Immature natural killer cell (primary cell): ENCODE measurements around the gene BLCAP. TPM values are rescaled to one million over a fixed set of nuclear protein-coding genes. Genes with fewer than 3 reads are reported as not detected.
A peak's percentile ranks its signal among the peaks of the same experiment; 100 is the strongest.
"Not testable (repeated sequence)": the region's sequence is repeated elsewhere in the genome, so short reads cannot be mapped to it uniquely, and the experiment has no call there.

ENCODE experiments used
- DNase-seq, 3 donors: peaks; one replicate each; pipeline ENCODE4 v3.0.0; 2022; ENCODE audit warnings: mixed read lengths in 1 of 3
- H3K27ac Mint-ChIP-seq, 6 donors: one replicate each; pipeline ENCODE4 v1.8.0; 2020; ENCODE audit warnings: mixed read lengths in 6 of 6, mild to moderate bottlenecking in 5 of 6, inconsistent platforms in 4 of 6, moderate library complexity in 3 of 6
- H3K27me3 Mint-ChIP-seq, 3 donors: one replicate each; pipeline ENCODE4 v1.8.0; 2020 to 2021; ENCODE audit warnings: low read depth in 3 of 3, mild to moderate bottlenecking in 3 of 3, mixed read lengths in 3 of 3, moderate library complexity in 3 of 3, inconsistent platforms in 1 of 3
- H3K36me3 Mint-ChIP-seq, 3 donors: one replicate each; pipeline ENCODE4 v1.8.0; 2020; ENCODE audit warnings: mixed read lengths in 3 of 3, inconsistent platforms in 2 of 3, mild to moderate bottlenecking in 2 of 3
- H3K4me1 Mint-ChIP-seq, 2 donors: one replicate each; pipeline ENCODE4 v1.8.0; 2020; ENCODE audit warnings: inconsistent platforms in 2 of 2, mild to moderate bottlenecking in 2 of 2, mixed read lengths in 2 of 2, moderate library complexity in 1 of 2
- H3K4me3 Mint-ChIP-seq, 5 donors: one replicate each; pipeline ENCODE4 v1.8.0; 2020; ENCODE audit warnings: mild to moderate bottlenecking in 5 of 5, mixed read lengths in 5 of 5, inconsistent platforms in 3 of 5, moderate library complexity in 3 of 5
- H3K9me3 Mint-ChIP-seq, 6 donors: one replicate each; pipeline ENCODE4 v1.8.0; 2020; ENCODE audit warnings: mild to moderate bottlenecking in 6 of 6, mixed read lengths in 6 of 6, inconsistent platforms in 4 of 6, moderate library complexity in 3 of 6
- polyA plus RNA-seq, 3 donors: library from polyadenylated mRNA; unstranded; fragments of 300-500 nt; fragmentation: Illumina TruSeq; gene quantifications; one replicate each; pipeline ENCODE4 v1.2.3, GENCODE V29; 2021

The BLCAP gene
- polyA plus RNA-seq, 3 donors from 2014 or later, result 56.1 to 64.9 (median 63.5) TPM

GRCh38 chr20:37545516-37545915 lies 17.8 kb upstream of the BLCAP start:
- peaks cover 2 to 7% (median 4%) of the 10 kb centered on the region in 3 donors for H3K27me3 Mint-ChIP-seq
- H3K27ac Mint-ChIP-seq, result no peak overlapping the region
- no peaks in the 10 kb centered on the region for H3K36me3 Mint-ChIP-seq
- H3K4me3 Mint-ChIP-seq, result no peak overlapping the region
- no peaks in the 10 kb centered on the region for H3K9me3 Mint-ChIP-seq
- no peak for DNase-seq
- no peaks in the 10 kb centered on the region for H3K4me1 Mint-ChIP-seq

DNA sequence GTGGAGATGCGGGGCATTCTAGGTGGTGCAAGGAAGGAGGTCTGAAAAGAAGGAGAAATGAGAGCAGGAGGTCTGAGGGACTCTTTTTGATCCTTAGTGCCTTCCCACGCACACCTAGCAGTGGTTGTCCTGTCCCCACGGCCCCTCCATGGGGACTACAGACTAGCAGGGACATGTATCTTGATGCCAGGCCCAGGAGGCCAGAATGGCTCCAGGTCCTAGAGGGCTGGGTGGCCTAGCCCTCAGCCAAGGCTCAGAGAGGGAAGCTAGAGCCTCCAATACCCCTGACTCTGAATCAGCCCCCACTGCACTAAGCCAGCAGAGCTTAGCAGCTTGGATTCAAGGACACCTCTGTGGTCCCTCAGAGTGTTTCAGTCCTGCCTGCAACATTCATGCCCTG lies 16.7 kb upstream of the BLCAP start:
- H3K4me1 Mint-ChIP-seq, result no peaks in the 10 kb centered on the region
- H3K27ac Mint-ChIP-seq, result no peak overlapping the region
- H3K9me3 Mint-ChIP-seq, result no peaks in the 10 kb centered on the region
- no peak for DNase-seq
- H3K4me3 Mint-ChIP-seq, result no peak overlapping the region
- H3K27me3 Mint-ChIP-seq, result peaks cover 2 to 7% (median 4%) of the 10 kb centered on the region in 3 donors
- H3K36me3 Mint-ChIP-seq, result no peaks in the 10 kb centered on the region

- Mint-ChIP-seq H3K4me3 (no peak overlapping the region), H3K4me1 (no peaks in the 10 kb centered on the region), H3K36me3 (no peaks in the 10 kb centered on the region), H3K27me3 (peaks cover 2 to 7% (median 4%) of the 10 kb centered on the region in 3 donors), H3K27ac (no peak overlapping the region), H3K9me3 (no peaks in the 10 kb centered on the region)
- no peak for DNase-seq
Observed at GRCh38 chr20:37543828-37544227, 16.2 kb upstream of the BLCAP start.

GRCh38 chr20:37542281-37542680 lies 14.6 kb upstream of the BLCAP start:
- Mint-ChIP-seq H3K27ac (no peak overlapping the region), H3K4me3 (no peak overlapping the region), H3K9me3 (no peaks in the 10 kb centered on the region), H3K4me1 (no peaks in the 10 kb centered on the region), H3K36me3 (no peaks in the 10 kb centered on the region), H3K27me3 (peaks cover 2 to 9% (median 4%) of the 10 kb centered on the region in 3 donors)
- DNase-seq, result no peak

DNA sequence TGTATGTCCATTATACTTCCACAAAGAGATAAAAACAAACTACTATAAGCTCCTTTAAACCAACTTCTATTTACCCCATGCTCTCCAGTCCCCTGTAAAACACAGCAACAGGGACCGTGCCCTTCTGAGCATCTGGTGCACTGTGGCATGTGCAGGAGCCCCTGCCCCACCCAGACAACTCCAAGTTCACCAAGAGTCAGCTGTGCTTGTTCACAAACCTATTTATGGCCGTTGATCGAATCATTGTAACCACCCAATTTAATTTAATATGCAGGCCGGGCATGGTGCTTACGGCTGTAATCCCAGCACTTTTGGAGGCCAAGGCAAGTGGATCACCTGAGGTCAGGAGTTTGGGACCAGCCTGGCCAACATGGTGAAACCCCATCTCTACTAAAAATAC lies 13.7 kb upstream of the BLCAP start:
- Mint-ChIP-seq H3K4me3 (no peak overlapping the region), H3K4me1 (no peaks in the 10 kb centered on the region), H3K36me3 (no peaks in the 10 kb centered on the region), H3K27me3 (peaks cover 3 to 7% (median 7%) of the 10 kb centered on the region in 3 donors), H3K27ac (no peak overlapping the region), H3K9me3 (no peaks in the 10 kb centered on the region)
- DNase-seq, result no peak

DNA sequence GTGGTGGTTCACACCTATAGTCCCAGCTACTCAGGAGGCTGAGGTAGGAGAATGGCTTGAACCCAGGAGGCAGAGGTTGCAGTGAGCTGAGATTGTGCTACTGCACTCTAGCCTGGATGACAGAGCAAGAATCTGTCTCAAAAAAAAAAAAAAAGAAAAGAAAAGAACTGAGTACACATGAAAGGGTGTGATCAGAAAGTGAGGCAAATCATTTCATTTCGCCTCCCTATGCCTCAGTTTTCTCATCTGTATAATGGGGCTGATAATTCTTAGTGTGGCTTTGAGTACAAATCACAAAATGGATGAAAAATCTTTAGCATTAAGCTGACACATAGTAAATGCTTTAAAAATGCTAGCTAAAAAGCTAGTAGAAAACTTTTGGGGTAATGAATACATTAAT lies 13.2 kb upstream of the BLCAP start:
- H3K9me3 Mint-ChIP-seq, H3K4me1 Mint-ChIP-seq, H3K4me3 Mint-ChIP-seq, DNase-seq, H3K27me3 Mint-ChIP-seq, H3K36me3 Mint-ChIP-seq, H3K27ac Mint-ChIP-seq: not testable (repeated sequence)

GRCh38 chr20:37540001-37540400 lies 12.3 kb upstream of the BLCAP start:
- no peak for DNase-seq
- Mint-ChIP-seq H3K9me3 (no peaks in the 10 kb centered on the region), H3K27ac (no peak overlapping the region), H3K36me3 (no peaks in the 10 kb centered on the region), H3K27me3 (peaks cover 3 to 8% (median 7%) of the 10 kb centered on the region in 3 donors), H3K4me1 (no peaks in the 10 kb centered on the region), H3K4me3 (no peak overlapping the region)

- Mint-ChIP-seq H3K4me3 (no peak overlapping the region), H3K27ac (no peak overlapping the region), H3K4me1 (peaks cover 2 to 4% of the 10 kb centered on the region in 2 donors), H3K9me3 (no peaks in the 10 kb centered on the region), H3K27me3 (peaks cover 0 to 8% (median 7%) of the 10 kb centered on the region in 3 donors), H3K36me3 (no peaks in the 10 kb centered on the region)
- no peak for DNase-seq
Observed at GRCh38 chr20:37539424-37539823, 11.7 kb upstream of the BLCAP start.

GRCh38 chr20:37538003-37538402 lies 10.3 kb upstream of the BLCAP start:
- no peak overlapping the region for H3K27ac Mint-ChIP-seq
- no peaks in the 10 kb centered on the region for H3K36me3 Mint-ChIP-seq
- peaks cover 2 to 5% of the 10 kb centered on the region in 2 donors for H3K4me1 Mint-ChIP-seq
- H3K27me3 Mint-ChIP-seq, result peaks cover 0 to 6% (median 4%) of the 10 kb centered on the region in 3 donors
- H3K4me3 Mint-ChIP-seq, result no peak overlapping the region
- DNase-seq, result no peak
- H3K9me3 Mint-ChIP-seq, result no peaks in the 10 kb centered on the region

DNA sequence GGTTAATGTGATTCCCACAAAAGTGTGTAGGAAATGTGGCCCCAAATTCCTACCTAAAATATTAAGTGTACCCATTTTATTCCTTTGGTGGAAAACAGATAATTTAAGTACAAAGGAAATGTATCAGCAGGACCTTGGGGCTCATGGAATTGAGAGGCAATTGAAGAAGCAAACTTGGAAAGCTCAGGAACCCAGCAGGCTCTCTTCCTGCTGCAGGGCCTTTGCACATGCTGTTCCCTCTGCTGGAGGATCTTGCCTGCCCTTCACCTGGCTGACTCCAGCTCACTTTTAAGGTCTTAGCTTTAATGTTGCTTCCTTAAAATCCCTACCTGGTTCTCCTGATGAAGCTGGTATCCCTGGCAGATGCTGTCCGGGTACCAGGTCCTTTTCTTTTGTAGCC lies 9.8 kb upstream of the BLCAP start:
- no peaks in the 10 kb centered on the region for H3K36me3 Mint-ChIP-seq
- H3K27me3 Mint-ChIP-seq, result peaks cover 2 to 6% (median 4%) of the 10 kb centered on the region in 3 donors
- H3K4me1 Mint-ChIP-seq, result peaks cover 2 to 5% of the 10 kb centered on the region in 2 donors
- no peak overlapping the region for H3K27ac Mint-ChIP-seq
- H3K4me3 Mint-ChIP-seq, result no peak overlapping the region
- DNase-seq, result no peak
- no peaks in the 10 kb centered on the region for H3K9me3 Mint-ChIP-seq

DNA sequence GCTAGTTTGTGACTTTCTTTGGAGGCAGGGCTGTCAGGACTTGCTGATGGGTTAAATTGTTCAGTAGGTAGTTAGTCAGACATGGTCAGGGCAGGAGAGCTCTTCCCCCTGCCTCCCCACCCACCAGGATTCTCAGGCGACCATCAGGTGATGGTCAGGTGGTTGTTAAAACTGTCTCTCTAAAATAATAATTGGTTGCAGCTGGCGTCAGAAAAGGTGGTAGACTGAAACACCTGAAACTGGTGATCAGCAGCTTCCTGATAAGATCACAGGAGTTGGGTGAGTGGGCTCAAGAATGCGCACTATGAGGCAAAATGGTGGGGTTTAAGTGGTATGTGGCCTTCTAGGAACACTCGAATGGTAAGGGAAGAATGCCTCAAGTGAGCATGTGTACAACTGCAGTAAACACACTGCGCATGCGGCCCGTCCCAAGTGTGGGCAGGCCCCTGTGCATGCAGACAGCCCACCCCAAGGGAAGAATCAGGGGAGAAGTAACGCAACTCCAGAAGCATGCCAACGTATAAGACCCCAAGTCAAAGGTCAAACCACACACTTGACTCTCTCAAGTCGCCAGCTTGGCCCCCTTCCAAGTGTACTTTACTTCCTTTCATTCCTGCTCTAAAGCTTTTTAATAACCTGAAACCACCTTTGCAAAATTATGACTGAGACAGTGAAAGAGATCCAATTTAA lies 7.9 kb upstream of the BLCAP start:
- peaks cover 2 to 6% (median 3%) of the 10 kb centered on the region in 3 donors for H3K27me3 Mint-ChIP-seq
- peaks cover 2 to 5% of the 10 kb centered on the region in 2 donors for H3K4me1 Mint-ChIP-seq
- DNase-seq, result no peak
- H3K4me3 Mint-ChIP-seq, result no peak overlapping the region
- H3K36me3 Mint-ChIP-seq, result no peaks in the 10 kb centered on the region
- no peak overlapping the region for H3K27ac Mint-ChIP-seq
- no peaks in the 10 kb centered on the region for H3K9me3 Mint-ChIP-seq

GRCh38 chr20:37534401-37535157 lies 6.9 kb upstream of the BLCAP start:
- Mint-ChIP-seq H3K9me3 (no peaks in the 10 kb centered on the region), H3K4me3 (no peak overlapping the region), H3K36me3 (no peaks in the 10 kb centered on the region), H3K27me3 (peaks cover 2 to 6% (median 5%) of the 10 kb centered on the region in 3 donors), H3K27ac (no peak overlapping the region), H3K4me1 (peaks cover 2 to 5% of the 10 kb centered on the region in 2 donors)
- DNase-seq, result peak; percentile 58 to 67 (median 64)

- Mint-ChIP-seq H3K4me1 (peaks cover 9 to 13% of the 10 kb centered on the region in 2 donors), H3K4me3 (no peak overlapping the region), H3K27ac (no peak overlapping the region), H3K36me3 (no peaks in the 10 kb centered on the region), H3K9me3 (no peaks in the 10 kb centered on the region), H3K27me3 (peaks cover 2 to 6% (median 5%) of the 10 kb centered on the region in 3 donors)
- no peak for DNase-seq
Observed at GRCh38 chr20:37533154-37533715, 5.6 kb upstream of the BLCAP start.

- no peak overlapping the region for H3K27ac Mint-ChIP-seq
Observed at GRCh38 chr20:37531856-37532255, 4.2 kb upstream of the BLCAP start.

More at GRCh38 chr20:37531856-37532255, 4.2 kb upstream of the BLCAP start:
- no peaks in the 10 kb centered on the region for H3K36me3 Mint-ChIP-seq
- H3K9me3 Mint-ChIP-seq, result no peaks in the 10 kb centered on the region
- H3K4me3 Mint-ChIP-seq, result no peak overlapping the region
- H3K27me3 Mint-ChIP-seq, result peaks cover 4 to 10% (median 9%) of the 10 kb centered on the region in 3 donors
- no peak for DNase-seq
- H3K4me1 Mint-ChIP-seq, result peaks cover 17 to 22% of the 10 kb centered on the region in 2 donors
